A549 (cell line): ENCODE data around the gene DLG1. TPM values are rescaled to one million over a fixed set of nuclear protein-coding genes. Genes with fewer than 3 reads are reported as not detected.

ENCODE experiments used
- ATAC-seq, 2 experiments: fragments of 200-7000 bp in 1 of 2; fragments of >200 bp in 1 of 2; cut with Nextera tagmentation in 1 of 2; cut with Tn5 transposase in 1 of 2; 3 replicates each; pipeline versions ENCODE4 v1.8.0 to v1.9.1; 2018 to 2020; ENCODE audit warnings: mild to moderate bottlenecking in 1 of 2, moderate library complexity in 1 of 2
- CTCF ChIA-PET: fragments of 300-600 bp; sonication (Branson Sonifier 250); formaldehyde crosslinking; extraction: SDS; loops from one replicate; lab custom pipeline; 2021; ENCODE audit warnings: antibody characterized with exemption, inconsistent platforms; lab: Yijun Ruan, JAX
- POLR2A ChIA-PET: fragments of 350-600 bp; formaldehyde crosslinking; extraction: SDS; loops from one replicate; lab custom pipeline; 2021; ENCODE audit warnings: antibody characterized with exemption, inconsistent platforms; lab: Yijun Ruan, JAX
- DNase-seq, 2 experiments: peaks; one replicate each; pipeline versions ENCODE4 v3.0.0 to v3.0.0-alpha.2; 2011 to 2016; ENCODE audit warnings: low read depth in 1 of 2, low spot score in 1 of 2
- FAIRE-seq: peaks from 2 replicates; lab custom pipeline; 2011; peaks lifted over from hg19 to GRCh38; lab: Jason Lieb, UNC
- H3K27ac ChIP-seq, 2 experiments: fragments of >200 bp; sonication (Bioruptor Twin); formaldehyde crosslinking; 3 replicates each; pipeline ENCODE4 v1.5.1; 2016 to 2017
- H3K4me1 ChIP-seq: fragments of >200 bp; sonication (Bioruptor Twin); formaldehyde crosslinking; 3 replicates; pipeline ENCODE4 v1.6.1; 2016
- H3K4me2 ChIP-seq: fragments of >200 bp; sonication (Bioruptor Twin); formaldehyde crosslinking; 3 replicates; pipeline ENCODE4 v1.6.1; 2016
- H3K4me3 ChIP-seq: fragments of >200 bp; sonication (Bioruptor Twin); formaldehyde crosslinking; 3 replicates; pipeline ENCODE4 v1.5.1; 2016
- H3K9me3 ChIP-seq: fragments of >200 bp; sonication (Bioruptor Twin); formaldehyde crosslinking; 3 replicates; pipeline ENCODE4 v1.6.1; 2016
- BCL3 ChIP-seq: fragments of >200 bp; sonication (Bioruptor Twin); formaldehyde crosslinking; IDR thresholded peaks from 3 replicates; pipeline ENCODE4 v1.6.1; 2016
- CBX8 ChIP-seq: fragments of 200-600 bp; sonication (generic); IDR thresholded peaks from 2 replicates; pipeline ENCODE4 v1.6.1; 2016
- CHD2 ChIP-seq: fragments of 150-350 bp; IDR thresholded peaks from 2 replicates; pipeline ENCODE4 v1.6.1; 2014; ENCODE audit warnings: low read length; ENCODE audit not compliant: partially characterized antibody
- EHF ChIP-seq: fragments of 250-450 bp; sonication (Bioruptor Pico); IDR thresholded peaks from 2 replicates; pipeline ENCODE4 v1.5.0; 2020; ENCODE audit warnings: mild to moderate bottlenecking
- EHMT2 ChIP-seq: fragments of 200-600 bp; sonication (generic); IDR thresholded peaks from 2 replicates; pipeline ENCODE4 v1.6.1; 2016; ENCODE audit warnings: antibody characterized with exemption, low read depth, mild to moderate bottlenecking, moderate library complexity
- EP300 ChIP-seq, 2 experiments: fragments of >200 bp; sonication (Bioruptor Twin); formaldehyde crosslinking; IDR thresholded peaks; 2 replicates in 1 of 2; 3 replicates in 1 of 2; pipeline ENCODE4 v1.6.1; 2016 to 2017
- GATA3 ChIP-seq: IDR thresholded peaks from 2 replicates; pipeline ENCODE4 v1.6.1; 2012; ENCODE audit warnings: borderline replicate concordance
- JUN ChIP-seq, 2 experiments: fragments of >200 bp; sonication (Bioruptor Twin); formaldehyde crosslinking; IDR thresholded peaks; 2 replicates in 1 of 2; 3 replicates in 1 of 2; pipeline ENCODE4 v1.6.1; 2016 to 2017
- JUNB ChIP-seq: fragments of >200 bp; sonication (Bioruptor Twin); formaldehyde crosslinking; IDR thresholded peaks from 2 replicates; pipeline ENCODE4 v1.6.1; 2016
- KDM1A ChIP-seq: fragments of 200-600 bp; sonication (generic); IDR thresholded peaks from 2 replicates; pipeline ENCODE4 v1.6.1; 2016; ENCODE audit warnings: low read depth, mild to moderate bottlenecking
- MAFK ChIP-seq: fragments of 450-650 bp; IDR thresholded peaks from 2 replicates; pipeline ENCODE4 v1.6.1; 2014; ENCODE audit not compliant: partially characterized antibody
- MAX ChIP-seq: IDR thresholded peaks from 2 replicates; pipeline ENCODE4 v1.6.1; 2012
- NPAS2 ChIP-seq: fragments of 250-450 bp; sonication (Bioruptor Pico); IDR thresholded peaks from 2 replicates; pipeline ENCODE4 v1.8.0; 2022; ENCODE audit warnings: mild to moderate bottlenecking, moderate library complexity, borderline replicate concordance
- PHF8 ChIP-seq: fragments of 200-600 bp; sonication (generic); IDR thresholded peaks from 2 replicates; pipeline ENCODE4 v1.6.1; 2016; ENCODE audit warnings: low read depth, mild to moderate bottlenecking, antibody characterized with exemption, moderate library complexity, borderline replicate concordance
- POLR2AphosphoS2 ChIP-seq: conservative IDR thresholded peaks from 2 replicates; pipeline ENCODE4 v1.6.1; 2012; ENCODE audit warnings: low read length, improper control_type of control experiment, inconsistent platforms
- RARB ChIP-seq: fragments of 250-450 bp; sonication (Bioruptor Pico); IDR thresholded peaks from 2 replicates; pipeline ENCODE4 v1.8.0; 2021; ENCODE audit warnings: mild to moderate bottlenecking, moderate library complexity
- RNF2 ChIP-seq: fragments of 200-600 bp; sonication (generic); IDR thresholded peaks from 2 replicates; pipeline ENCODE4 v1.6.1; 2016; ENCODE audit warnings: low read depth, mild to moderate bottlenecking, antibody characterized with exemption, moderate library complexity, borderline replicate concordance
- SMC3 ChIP-seq: fragments of >200 bp; sonication (Bioruptor Twin); formaldehyde crosslinking; IDR thresholded peaks from 3 replicates; pipeline ENCODE4 v1.6.1; 2018; ENCODE audit warnings: inconsistent platforms
- TFCP2L1 ChIP-seq: fragments of 250-450 bp; sonication (Bioruptor Pico); IDR thresholded peaks from 2 replicates; pipeline ENCODE4 v1.5.0; 2021; ENCODE audit warnings: mild to moderate bottlenecking
- TP53 ChIP-seq: fragments of 250-450 bp; sonication (Bioruptor Pico); IDR thresholded peaks from 2 replicates; pipeline ENCODE4 v1.5.0; 2021; ENCODE audit warnings: mild to moderate bottlenecking, moderate library complexity
- ZFP36 ChIP-seq: fragments of 450-650 bp; IDR thresholded peaks from 2 replicates; pipeline ENCODE4 v1.6.1; 2014; ENCODE audit warnings: borderline replicate concordance; ENCODE audit not compliant: partially characterized antibody
- ZSCAN20 ChIP-seq: fragments of 250-450 bp; sonication (Bioruptor Pico); IDR thresholded peaks from 2 replicates; pipeline ENCODE4 v1.8.0; 2022; ENCODE audit warnings: mild to moderate bottlenecking, moderate library complexity
- WGBS: methylation state at CpG from one replicate; pipeline ENCODE4 v1.1.6; 2017; ENCODE audit errors: missing lambda C conversion rate; 5-methylcytosine and 5-hydroxymethylcytosine counted together
- polyA plus RNA-seq, 4 experiments: library from polyadenylated mRNA; depleted of rRNA in 3 of 4; stranded (reverse); fragments of >200 nt; fragmentation: RNase III in 1 of 4; extraction: RNeasy Plus Mini Kit Qiagen cat#74134 plus additional on column Dnase treatment in 1 of 4; gene quantifications; 2 replicates in 3 of 4; 3 replicates in 1 of 4; pipeline ENCODE4 v1.2.3, GENCODE V29; 2011 to 2017
- TF ChIP-seq, protein P1 (sequence below): fragments of >200 bp; sonication (Bioruptor Twin); formaldehyde crosslinking; IDR thresholded peaks from 2 replicates; pipeline ENCODE4 v1.6.1; 2016
- TF ChIP-seq, protein P2 (sequence below): IDR thresholded peaks from 2 replicates; pipeline ENCODE4 v1.6.1; 2012; ENCODE audit warnings: low read depth, borderline replicate concordance
- TF ChIP-seq, protein P3 (sequence below): fragments of 200-600 bp; sonication (generic); IDR thresholded peaks from 2 replicates; pipeline ENCODE4 v1.6.1; 2016; ENCODE audit warnings: antibody characterized with exemption, mild to moderate bottlenecking, moderate library complexity
- TF ChIP-seq, protein P4 (sequence below): fragments of 150-350 bp; IDR thresholded peaks from 2 replicates; pipeline ENCODE4 v1.6.1; 2014; ENCODE audit warnings: low read depth, mild to moderate bottlenecking, low read length

Gene DLG1
- polyA plus RNA-seq, 2 of the 4 experiments (the other 2 are of a cell fraction): 27.0 to 33.9 TPM

GRCh38 chr3:197003461-197004385, 294.7 kb downstream of the DLG1 start:
- Histone ChIP-seq H3K4me2 (peak overlapping the region; percentile 92), H3K4me1 (peaks cover 7% of the 10 kb centered on the region), H3K27ac (peak overlapping the region; percentile 92 to 99), H3K9me3 (no peaks in the 10 kb centered on the region), H3K4me3 (peak overlapping the region; percentile 54)
- ATAC-seq: peak in 1 of 2 experiments; percentile 3; a peak in 2 of 6 replicates
- no peak for FAIRE-seq
- no peak for TF ChIP-seq EHMT2
- TF ChIP-seq NPAS2: no peak
- TF ChIP-seq RARB (CRISPR knock-in tag): no peak
- TF ChIP-seq ZFP36: no peak
- TF ChIP-seq TFCP2L1 (CRISPR knock-in tag): no peak
- TF ChIP-seq, protein P1, sequence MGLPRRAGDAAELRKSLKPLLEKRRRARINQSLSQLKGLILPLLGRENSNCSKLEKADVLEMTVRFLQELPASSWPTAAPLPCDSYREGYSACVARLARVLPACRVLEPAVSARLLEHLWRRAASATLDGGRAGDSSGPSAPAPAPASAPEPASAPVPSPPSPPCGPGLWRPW: no peak
- TF ChIP-seq BCL3: no peak
- no peak for TF ChIP-seq PHF8
- TF ChIP-seq, protein P2, sequence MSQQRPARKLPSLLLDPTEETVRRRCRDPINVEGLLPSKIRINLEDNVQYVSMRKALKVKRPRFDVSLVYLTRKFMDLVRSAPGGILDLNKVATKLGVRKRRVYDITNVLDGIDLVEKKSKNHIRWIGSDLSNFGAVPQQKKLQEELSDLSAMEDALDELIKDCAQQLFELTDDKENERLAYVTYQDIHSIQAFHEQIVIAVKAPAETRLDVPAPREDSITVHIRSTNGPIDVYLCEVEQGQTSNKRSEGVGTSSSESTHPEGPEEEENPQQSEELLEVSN: no peak
- no peak for TF ChIP-seq MAFK
- no peak for TF ChIP-seq MAX
- TF ChIP-seq CHD2: no peak
- TF ChIP-seq KDM1A: no peak
- CTCF ChIA-PET: interaction anchor here (0.6 to 2.8 kb wide), 17 partner anchors 9 to 183 kb away, joined by 3 to 15 read pairs (median 4); partner anchors contain the start of gene MELTF
- POLR2A ChIA-PET: interaction anchor here (0.6 kb wide), 1 partner anchor 26 kb away, joined by 3 read pairs; the partner anchor contains the start of gene MELTF
- no peak for DNase-seq
- 75% methylated on average over 23 of the region's 61 CpGs for WGBS

GRCh38 chr3:197002701-197003454, 295.5 kb downstream of the DLG1 start:
- FAIRE-seq (no peak), ATAC-seq (peak; percentile 82), DNase-seq (peak; percentile 64 to 66)
- CTCF ChIA-PET: interaction anchor here (0.6 to 2.8 kb wide), 18 partner anchors 9 to 184 kb away, joined by 3 to 15 read pairs (median 4); partner anchors contain the start of gene MELTF
- Histone ChIP-seq H3K4me3 (peak overlapping the region; percentile 54), H3K27ac (peak overlapping the region; percentile 92 to 99), H3K4me1 (peaks cover 7% of the 10 kb centered on the region), H3K9me3 (no peaks in the 10 kb centered on the region), H3K4me2 (peak overlapping the region; percentile 92)
- POLR2A ChIA-PET: interaction anchor here (0.6 kb wide), 2 partner anchors 26 to 32 kb away, joined by 3 read pairs; partner anchors contain the start of gene MELTF
- no CpG with 5 or more reads among the region's 113 CpGs for WGBS
- no peak for TF ChIP-seq EHMT2
- TF ChIP-seq RARB (CRISPR knock-in tag): no peak
- no peak for TF ChIP-seq TP53 (CRISPR knock-in tag)
- TF ChIP-seq, protein P3, sequence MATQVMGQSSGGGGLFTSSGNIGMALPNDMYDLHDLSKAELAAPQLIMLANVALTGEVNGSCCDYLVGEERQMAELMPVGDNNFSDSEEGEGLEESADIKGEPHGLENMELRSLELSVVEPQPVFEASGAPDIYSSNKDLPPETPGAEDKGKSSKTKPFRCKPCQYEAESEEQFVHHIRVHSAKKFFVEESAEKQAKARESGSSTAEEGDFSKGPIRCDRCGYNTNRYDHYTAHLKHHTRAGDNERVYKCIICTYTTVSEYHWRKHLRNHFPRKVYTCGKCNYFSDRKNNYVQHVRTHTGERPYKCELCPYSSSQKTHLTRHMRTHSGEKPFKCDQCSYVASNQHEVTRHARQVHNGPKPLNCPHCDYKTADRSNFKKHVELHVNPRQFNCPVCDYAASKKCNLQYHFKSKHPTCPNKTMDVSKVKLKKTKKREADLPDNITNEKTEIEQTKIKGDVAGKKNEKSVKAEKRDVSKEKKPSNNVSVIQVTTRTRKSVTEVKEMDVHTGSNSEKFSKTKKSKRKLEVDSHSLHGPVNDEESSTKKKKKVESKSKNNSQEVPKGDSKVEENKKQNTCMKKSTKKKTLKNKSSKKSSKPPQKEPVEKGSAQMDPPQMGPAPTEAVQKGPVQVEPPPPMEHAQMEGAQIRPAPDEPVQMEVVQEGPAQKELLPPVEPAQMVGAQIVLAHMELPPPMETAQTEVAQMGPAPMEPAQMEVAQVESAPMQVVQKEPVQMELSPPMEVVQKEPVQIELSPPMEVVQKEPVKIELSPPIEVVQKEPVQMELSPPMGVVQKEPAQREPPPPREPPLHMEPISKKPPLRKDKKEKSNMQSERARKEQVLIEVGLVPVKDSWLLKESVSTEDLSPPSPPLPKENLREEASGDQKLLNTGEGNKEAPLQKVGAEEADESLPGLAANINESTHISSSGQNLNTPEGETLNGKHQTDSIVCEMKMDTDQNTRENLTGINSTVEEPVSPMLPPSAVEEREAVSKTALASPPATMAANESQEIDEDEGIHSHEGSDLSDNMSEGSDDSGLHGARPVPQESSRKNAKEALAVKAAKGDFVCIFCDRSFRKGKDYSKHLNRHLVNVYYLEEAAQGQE: no peak
- no peak for TF ChIP-seq CBX8
- no peak for TF ChIP-seq POLR2AphosphoS2
- TF ChIP-seq GATA3: no peak
- no peak for TF ChIP-seq ZSCAN20 (CRISPR knock-in tag)
- TF ChIP-seq, protein P4, sequence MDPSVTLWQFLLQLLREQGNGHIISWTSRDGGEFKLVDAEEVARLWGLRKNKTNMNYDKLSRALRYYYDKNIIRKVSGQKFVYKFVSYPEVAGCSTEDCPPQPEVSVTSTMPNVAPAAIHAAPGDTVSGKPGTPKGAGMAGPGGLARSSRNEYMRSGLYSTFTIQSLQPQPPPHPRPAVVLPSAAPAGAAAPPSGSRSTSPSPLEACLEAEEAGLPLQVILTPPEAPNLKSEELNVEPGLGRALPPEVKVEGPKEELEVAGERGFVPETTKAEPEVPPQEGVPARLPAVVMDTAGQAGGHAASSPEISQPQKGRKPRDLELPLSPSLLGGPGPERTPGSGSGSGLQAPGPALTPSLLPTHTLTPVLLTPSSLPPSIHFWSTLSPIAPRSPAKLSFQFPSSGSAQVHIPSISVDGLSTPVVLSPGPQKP: no peak
- TF ChIP-seq EP300 (IDR thresholded peaks at IDR 0.05): no peak
- no peak for TF ChIP-seq TFCP2L1 (CRISPR knock-in tag)
- TF ChIP-seq JUN (IDR thresholded peaks at IDR 0.05): peak in 1 of 2 experiments; percentile 83; a peak in 3 of 5 replicates
- TF ChIP-seq EHF: no peak
- TF ChIP-seq MAFK: no peak
- TF ChIP-seq, protein P2: peak; percentile 68
- no peak for TF ChIP-seq RNF2
- peak; percentile 54 for TF ChIP-seq SMC3
- no peak for TF ChIP-seq JUNB
